ENCODE measurements around the gene ABCB6. TPM values are rescaled to one million over a fixed set of nuclear protein-coding genes. Genes with fewer than 3 reads are reported as not detected.

The ABCB6 gene
- total and polyA plus RNA-seq, 2 of the 8 experiments (the other 6 are each of a cell fraction or from before 2014, with no cell fraction given), result 44.9 to 50.6 TPM

- peak overlapping the region in 1 of 2 experiments; percentile 20; a peak in 1 of 4 replicates for H3K4me2 ChIP-seq (ENCODE audit: insufficient read depth in 1 of 2, low read depth in 2 of 2, low read length in 2 of 2)
- H2BK20ac ChIP-seq (ENCODE audit: low read length), result 0 out of 2 replicates have a peak overlapping the region, but pooled peaks have one; percentile 3
- no peak overlapping the region for H2BK5ac ChIP-seq (ENCODE audit: low read depth, low read length)
- H2BK120ac ChIP-seq (replicated peaks; ENCODE audit: low read depth, low read length), result no peak overlapping the region
- H2BK15ac ChIP-seq (ENCODE audit: low read length), result no peak overlapping the region
- H3K14ac ChIP-seq (ENCODE audit: insufficient read length), result no peak overlapping the region
- H4K8ac ChIP-seq (ENCODE audit: extremely low read depth, insufficient read depth, low read length), result no peak overlapping the region
- no peaks in the 10 kb centered on the region for H4K20me1 ChIP-seq (replicated peaks in 1 of 2; ENCODE audit: control insufficient read depth in 1 of 2, insufficient read depth in 2 of 2, low read length in 2 of 2)
- no peak overlapping the region for H3K18ac ChIP-seq (ENCODE audit: extremely low read depth, low read length)
- H3K27me3 ChIP-seq (replicated peaks in 1 of 4; ENCODE audit: control insufficient read depth in 3 of 4, extremely low read depth in 1 of 4, insufficient read depth in 3 of 4, low read length in 3 of 4), result peaks cover 2 to 25% (median 17%) of the 10 kb centered on the region in 4 experiments
- H3K4me3 ChIP-seq (ENCODE audit: extremely low read depth in 1 of 4, insufficient read depth in 2 of 4, low read depth in 3 of 4, low read length in 4 of 4), result no peak overlapping the region
- POLR2A ChIA-PET (ENCODE audit: partially characterized antibody), result interaction anchor here (0.7 to 14.9 kb wide), 16 partner anchors 9 to 269 kb away, joined by 3 to 190 read pairs (median 4); partner anchors contain the start of genes ABCB6, ANKZF1, ATG9A and DNAJB2
- H3K23ac ChIP-seq (ENCODE audit: insufficient read length), result no peak overlapping the region
- no peaks in the 10 kb centered on the region for H3K9me3 ChIP-seq (ENCODE audit: insufficient read depth in 2 of 2, low read depth in 1 of 2, low read length in 1 of 2)
- TF ChIP-seq POLR2A (IDR thresholded peaks at IDR 0.05; ENCODE audit: control extremely low read depth in 1 of 2, low read depth in 2 of 2, low read length in 2 of 2) (0 out of 3 replicates have a peak, but pooled peaks of 1 of the 2 experiments have one; percentile 37), SP1 (IDR thresholded peaks at IDR 0.05; ENCODE audit: low read depth, low read length) (no peak), RBBP5 (IDR thresholded peaks at IDR 0.05; ENCODE audit: borderline replicate concordance, low read depth, low read length) (0 out of 2 replicates have a peak, but pooled peaks have one; percentile 47), CREB1 (IDR thresholded peaks at IDR 0.05) (0 out of 2 replicates have a peak, but pooled peaks have one; percentile 37)
- FAIRE-seq (no peak), DNase-seq (ENCODE audit: low read depth in 1 of 2, low spot score in 2 of 2) (no peak)
- peaks cover 0 to 9% (median 5%) of the 10 kb centered on the region in 4 experiments; a peak in 5 of 8 replicates for H3K36me3 ChIP-seq (ENCODE audit: control insufficient read depth in 2 of 4, insufficient read depth in 4 of 4, low read length in 3 of 4)
- CTCF ChIA-PET (ENCODE audit: partially characterized antibody), result interaction anchor here (0.7 to 6.6 kb wide), 16 partner anchors 11 to 246 kb away, joined by 3 to 118 read pairs (median 4); partner anchors contain the start of genes DNAJB2 and ZFAND2B
- H3K56ac ChIP-seq (replicated peaks; ENCODE audit: insufficient read length, low read depth, low read length), result no peak overlapping the region
- 81% methylated on average over 7 of the region's 7 CpGs; no CpG with 5 or more reads in 1 of the 2 experiments for WGBS, 2 experiments (ENCODE audit: extremely low coverage in 1 of 2, insufficient coverage in 1 of 2, insufficient read length in 1 of 2, insufficient replicate concordance in 2 of 2, low coverage in 1 of 2, low lambda C conversion rate in 2 of 2, missing lambda C conversion rate in 1 of 2)
- H3K9ac ChIP-seq (replicated peaks in 1 of 4; ENCODE audit: extremely low read depth in 1 of 4, low read depth in 3 of 4, low read length in 3 of 4), result peak overlapping the region in 2 of 4 experiments; percentile 19 to 26; a peak in 3 of 7 replicates
- H2AK5ac ChIP-seq (ENCODE audit: low read depth, low read length), result no peak overlapping the region
- H3K79me2 ChIP-seq (ENCODE audit: control insufficient read depth in 1 of 2, insufficient read depth in 2 of 2, low read length in 2 of 2), result peaks cover 0 to 5% of the 10 kb centered on the region in 2 experiments; a peak in 1 of 4 replicates
- H4K91ac ChIP-seq (replicated peaks; ENCODE audit: insufficient read length, low read length), result no peak overlapping the region
- no peak overlapping the region for H2BK12ac ChIP-seq (ENCODE audit: low read depth, low read length)
- no peak overlapping the region for H4K5ac ChIP-seq (ENCODE audit: insufficient read length, low read depth, low read length)
- H3K4me1 ChIP-seq (replicated peaks in 1 of 4; ENCODE audit: control insufficient read depth in 3 of 4, insufficient read depth in 4 of 4, low read length in 3 of 4), result peaks cover 5 to 17% (median 12%) of the 10 kb centered on the region in 4 experiments
- H3K27ac ChIP-seq (ENCODE audit: low read depth, low read length), result 0 out of 2 replicates have a peak overlapping the region, but pooled peaks have one; percentile 3
- H3K23me2 ChIP-seq (ENCODE audit: low read depth, low read length), result peaks cover 25% of the 10 kb centered on the region
- H3K79me1 ChIP-seq (ENCODE audit: low read depth, low read length), result peaks cover 8% of the 10 kb centered on the region; the same call in 1 of the 2 replicates
- H2AFZ ChIP-seq (ENCODE audit: low read length), result no peak overlapping the region
- H3K4ac ChIP-seq (replicated peaks; ENCODE audit: insufficient read length, low read depth, low read length), result no peak overlapping the region
These were observed 30.6 kb upstream of the ABCB6 start for GRCh38 chr2:219249203-219249980.

All from H1 (cell line).